ENCODE data around the gene BHLHE23.

- TF ChIP-seq MAX (IDR thresholded peaks at IDR 0.05) (no peak), YY1 (IDR thresholded peaks at IDR 0.05; ENCODE audit: low read depth) (no peak), USF1 (IDR thresholded peaks at IDR 0.05) (no peak), EP300 (IDR thresholded peaks at IDR 0.05; ENCODE audit: borderline replicate concordance) (no peak)
Observed at GRCh38 chr20:63015147-63015661, 8.4 kb upstream of the BHLHE23 start.
